COLO829 (cell line): ENCODE measurements around the gene IFNL4.
"Not testable (repeated sequence)": the region's sequence is repeated elsewhere in the genome, so short reads cannot be mapped to it uniquely, and the experiment has no call there.

Source experiments
- DNase-seq: peaks from one replicate; pipeline ENCODE4 v3.0.0; 2012; ENCODE audit warnings: low spot score

The IFNL4 gene

DNA sequence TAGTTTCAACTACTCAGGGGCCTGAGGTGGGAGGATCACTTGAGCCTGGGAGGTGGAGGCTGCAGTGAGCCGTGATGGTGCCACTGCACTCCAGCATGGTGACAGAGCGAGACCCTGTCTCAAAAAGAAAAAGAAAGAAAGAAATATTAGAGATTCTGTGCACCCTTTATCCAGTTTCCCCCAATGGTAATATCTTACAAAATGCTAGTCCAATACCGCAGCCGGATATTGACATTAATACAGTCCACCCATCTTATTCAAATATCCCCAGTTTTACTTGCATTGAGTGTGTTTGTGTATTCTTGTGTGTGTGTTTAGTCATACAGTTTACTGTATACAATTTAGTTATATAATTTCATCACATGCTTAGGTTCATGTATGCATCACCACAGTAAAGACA, 8.6 kb upstream of the IFNL4 start:
- no peak for DNase-seq

GRCh38 chr19:39254531-39255345, 6.1 kb upstream of the IFNL4 start:
- no peak for DNase-seq

DNA sequence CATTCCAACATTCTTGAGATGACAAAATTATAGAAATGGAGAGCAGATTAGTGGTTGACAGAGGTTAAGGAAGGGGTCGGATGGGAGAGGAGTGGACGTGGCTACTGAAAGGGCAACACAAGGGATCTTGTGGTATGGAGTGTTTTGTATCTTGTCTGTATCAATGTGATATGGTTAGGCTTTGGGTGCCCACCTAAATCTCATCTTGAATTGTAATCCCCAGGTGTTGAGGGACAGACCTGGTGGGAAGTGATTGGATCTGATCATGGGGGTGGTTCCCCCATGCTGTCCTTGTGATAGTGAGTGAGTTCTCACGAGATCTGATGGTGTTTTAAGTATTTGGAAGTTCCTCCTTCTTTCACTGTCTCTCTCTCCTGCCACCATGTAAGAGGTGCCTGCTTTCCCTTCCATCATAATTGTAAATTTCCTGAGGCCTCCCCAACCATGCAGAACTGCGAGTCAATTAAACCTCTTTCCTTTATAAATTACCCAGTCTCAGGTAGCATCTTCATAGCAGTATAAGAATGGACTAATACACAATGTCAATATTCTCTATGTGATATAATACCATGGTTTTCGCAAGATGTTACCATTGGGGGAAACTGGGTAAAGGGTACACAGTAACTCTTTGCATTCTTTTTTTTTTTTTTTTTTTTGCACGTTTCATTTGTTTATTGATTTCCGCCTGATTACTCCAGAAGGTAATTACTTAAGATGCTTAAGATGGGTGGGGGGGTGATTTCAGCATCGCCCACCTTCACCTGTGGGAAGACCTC, 4.9 kb upstream of the IFNL4 start:
- DNase-seq: no peak

DNA sequence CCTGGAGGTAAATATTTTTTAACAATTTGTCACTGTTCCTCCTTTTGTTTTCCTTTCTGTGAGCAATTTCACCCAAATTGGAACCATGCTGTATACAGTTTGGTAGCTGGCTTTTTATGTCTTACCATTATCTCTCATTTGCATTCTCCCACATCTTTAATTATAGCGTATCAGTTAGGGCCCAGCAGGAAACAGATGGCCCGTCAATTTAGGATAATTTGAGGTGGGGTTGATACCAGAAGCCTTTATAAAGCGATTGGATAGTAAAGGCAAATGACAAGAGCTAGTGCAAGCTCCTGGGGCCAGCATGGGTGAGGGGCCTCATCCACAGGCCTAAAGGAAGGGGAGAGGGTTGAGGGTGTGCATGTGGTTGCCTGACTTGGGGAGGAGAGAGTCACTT, 3.8 kb upstream of the IFNL4 start:
- DNase-seq: no peak

GRCh38 chr19:39251846-39252245, 3.2 kb upstream of the IFNL4 start:
- DNase-seq: no peak

- DNase-seq: no peak
Observed at GRCh38 chr19:39251081-39251480, 2.4 kb upstream of the IFNL4 start.

DNA sequence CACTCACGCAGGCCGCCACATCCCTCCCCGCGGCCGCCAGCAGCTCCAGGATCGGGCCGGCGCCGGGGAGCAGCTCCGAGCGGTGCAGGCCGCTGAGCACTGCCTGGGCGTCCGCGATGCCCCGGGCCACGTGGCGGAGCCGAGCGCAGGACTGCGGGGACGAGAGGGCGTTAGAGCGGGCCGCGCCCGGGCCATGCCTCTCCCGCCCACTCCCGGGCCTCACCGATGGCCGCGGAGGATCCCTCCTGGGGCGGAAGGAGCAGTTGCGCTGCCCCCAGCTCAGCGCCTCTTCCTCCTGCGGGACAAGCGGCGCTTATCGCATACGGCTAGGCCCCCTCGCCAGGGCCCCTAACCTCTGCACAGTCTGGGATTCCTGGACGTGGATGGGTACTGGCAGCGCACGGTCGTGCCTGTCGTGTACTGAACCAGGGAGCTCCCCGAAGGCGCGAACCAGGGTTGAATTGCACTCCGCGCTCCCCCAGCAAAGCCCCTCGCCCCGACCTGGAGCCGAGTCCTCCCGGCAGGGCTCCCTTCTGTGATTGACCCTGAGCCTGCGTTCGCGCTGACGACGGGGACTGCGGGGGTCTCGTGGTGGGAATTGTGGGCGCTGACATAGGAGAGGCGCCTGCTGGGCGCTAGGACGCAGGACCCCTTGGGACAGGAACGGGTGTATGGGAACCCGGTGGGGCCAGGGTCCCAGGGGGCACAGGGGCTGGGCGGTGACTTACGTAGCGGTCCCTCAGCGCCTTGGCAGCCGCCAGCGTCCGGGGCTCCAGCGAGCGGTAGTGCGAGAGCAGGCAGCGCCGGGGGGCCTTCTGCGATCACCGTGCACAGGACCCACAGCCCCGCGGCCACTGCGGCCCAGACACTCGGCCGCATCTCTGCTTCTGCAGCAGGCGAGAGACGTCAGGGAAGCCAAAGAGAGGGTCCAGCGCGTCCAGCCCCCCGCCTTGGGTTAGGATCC, 673 bp downstream of the IFNL4 start:
- no peak for DNase-seq

- no peak for DNase-seq
Observed at GRCh38 chr19:39246951-39247669, 1.5 kb downstream of the IFNL4 start.

- DNase-seq: not testable (repeated sequence)
Observed at GRCh38 chr19:39245166-39245565, 3.5 kb downstream of the IFNL4 start.

- not testable (repeated sequence) for DNase-seq
Observed at GRCh38 chr19:39244410-39245100, 4.1 kb downstream of the IFNL4 start, which contains the start of gene IFNL3. IFNL3 (minus strand) TSS chr19:39245006; CDS start chr19:39244967, 39 bp downstream.

DNA sequence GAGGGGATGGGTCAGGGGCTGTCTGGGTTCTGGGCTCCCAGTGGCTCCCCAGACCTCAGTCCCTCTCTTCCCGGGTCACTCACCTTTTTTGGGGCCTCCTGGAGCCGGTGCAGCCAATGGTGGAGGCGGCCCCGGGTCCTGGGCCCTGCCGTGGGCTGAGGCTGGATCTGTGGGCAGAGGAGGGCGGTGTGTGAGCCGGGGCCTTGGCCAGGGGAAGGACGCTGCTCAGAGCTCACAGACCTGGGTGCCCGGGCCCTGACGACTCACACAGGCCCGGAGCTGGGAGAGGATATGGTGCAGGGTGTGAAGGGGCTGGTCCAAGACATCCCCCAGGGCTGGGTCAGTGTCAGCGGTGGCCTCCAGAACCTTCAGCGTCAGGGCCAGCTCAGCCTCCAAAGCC, 4.9 kb downstream of the IFNL4 start:
- DNase-seq: not testable (repeated sequence)

DNA sequence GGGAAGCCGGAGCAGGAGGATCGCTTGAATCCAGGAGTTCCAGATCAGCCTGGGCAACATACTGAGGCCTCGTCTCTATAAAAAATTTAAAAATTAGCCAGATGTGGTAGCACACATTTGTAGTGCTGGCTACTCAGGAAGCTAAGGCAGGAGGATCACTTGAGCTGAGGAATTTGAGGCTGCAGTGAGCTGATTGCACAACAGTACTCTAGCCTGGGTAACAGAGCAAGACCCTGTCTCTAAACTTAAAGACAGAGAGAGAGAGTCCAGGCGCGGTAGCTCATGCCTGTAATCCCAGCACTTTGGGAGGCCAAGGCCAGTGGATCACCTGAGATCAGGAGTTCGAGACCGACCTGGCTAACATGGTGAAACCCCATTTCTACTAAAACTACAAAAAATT, 8.2 kb downstream of the IFNL4 start:
- DNase-seq: no peak

- DNase-seq: no peak
Observed at GRCh38 chr19:39238944-39239343, 9.7 kb downstream of the IFNL4 start.

DNA sequence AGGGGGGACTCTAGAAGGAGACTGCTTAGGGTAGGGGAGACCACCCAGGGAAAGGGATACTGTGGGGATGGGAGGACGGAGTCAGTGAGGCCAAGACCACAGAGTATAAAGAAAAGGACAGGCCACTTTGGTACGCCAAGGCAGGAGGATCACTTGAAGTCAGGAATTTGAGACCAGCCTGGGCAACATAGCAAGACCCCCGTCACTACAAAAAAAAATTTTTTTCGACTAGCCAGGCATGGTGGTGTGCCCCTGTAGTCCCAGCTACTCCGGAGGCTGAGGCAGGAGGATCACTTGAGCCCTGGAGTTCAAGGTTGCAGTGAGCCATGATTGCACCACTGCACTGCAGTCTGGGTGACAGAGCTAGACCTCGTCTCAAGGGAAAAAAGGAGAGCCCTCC, 10.4 kb downstream of the IFNL4 start:
- DNase-seq: no peak

- no peak for DNase-seq
Observed at GRCh38 chr19:39237200-39238184, 11.2 kb downstream of the IFNL4 start.

GRCh38 chr19:39236527-39236926, 12.1 kb downstream of the IFNL4 start:
- no peak for DNase-seq

DNA sequence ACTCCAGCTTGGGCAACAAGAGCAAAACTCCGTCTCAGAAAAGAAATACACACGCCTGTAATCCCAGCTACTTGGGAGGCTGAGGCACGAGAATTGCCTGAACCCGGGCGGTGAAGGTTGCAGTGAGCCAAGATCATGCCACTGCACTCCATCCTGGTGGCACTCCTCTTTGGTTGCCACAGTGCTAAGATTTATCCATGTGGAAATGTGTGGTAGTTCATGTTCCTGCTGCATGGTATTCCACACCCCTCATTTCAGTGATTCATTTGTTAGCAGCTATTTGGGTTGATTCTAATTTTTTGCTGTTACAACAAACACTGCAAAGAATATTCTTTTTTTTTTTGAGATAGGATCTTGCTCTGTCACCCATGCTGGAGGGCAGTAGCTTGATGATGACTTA, 15.9 kb downstream of the IFNL4 start:
- DNase-seq: no peak

DNA sequence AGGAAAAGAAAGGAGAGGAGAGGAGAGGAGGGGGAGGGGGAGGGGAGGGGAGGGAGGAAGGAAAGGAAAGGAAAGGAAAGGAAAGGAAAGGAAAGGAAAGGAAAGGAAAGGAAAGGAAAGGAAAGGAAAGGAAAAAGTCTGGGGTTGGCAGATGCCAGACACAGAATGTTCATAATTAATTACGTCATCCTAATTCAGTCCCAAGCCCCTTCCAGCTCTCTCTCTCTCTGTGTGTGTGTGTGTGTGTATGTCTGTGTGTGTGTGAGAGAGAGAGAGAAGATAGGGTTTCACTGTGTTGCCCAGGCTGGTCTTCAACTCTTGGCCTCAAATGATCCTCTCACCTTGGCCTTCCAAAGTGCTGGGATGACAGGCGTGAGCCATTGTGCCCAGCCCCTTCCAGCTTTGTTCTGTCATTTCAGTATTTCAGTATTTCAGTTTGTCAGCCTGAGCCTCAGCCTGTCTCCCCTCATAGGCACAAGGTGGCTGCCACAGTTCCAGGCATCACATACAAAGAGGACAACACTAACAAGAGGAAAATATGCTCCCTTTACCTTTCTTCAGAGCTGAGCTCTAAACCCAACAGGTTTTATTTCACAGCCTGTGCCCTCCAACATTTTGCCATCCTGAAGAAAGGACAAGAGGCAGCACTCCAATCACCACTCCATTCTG, 18.4 kb downstream of the IFNL4 start:
- DNase-seq: no peak

DNA sequence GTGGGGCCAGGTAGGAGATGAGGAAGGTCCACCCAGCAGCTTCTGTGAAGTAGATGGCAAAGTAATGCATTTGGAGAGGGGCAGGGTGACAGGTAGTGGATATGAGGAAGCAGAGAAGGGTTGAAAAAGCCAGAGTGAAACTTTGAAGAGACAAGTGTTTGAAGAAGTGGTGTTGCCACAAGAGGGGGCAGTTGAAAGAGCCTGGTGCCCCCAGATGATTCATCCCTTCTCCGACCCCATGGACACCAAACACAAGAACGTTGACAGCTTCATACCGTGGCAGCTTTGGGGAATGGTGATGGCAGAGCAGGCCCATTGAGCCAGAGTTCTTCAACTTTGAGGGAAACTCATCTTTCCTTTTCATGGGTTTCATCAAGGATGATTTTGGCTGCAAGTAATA, 23.7 kb downstream of the IFNL4 start:
- DNase-seq: no peak
